Measurements from ENCODE around the gene PIF1.

GRCh38 chr15:64843991-64844390 is 18.5 kb upstream of the PIF1 start:
- TF ChIP-seq CTCF (conservative IDR thresholded peaks at IDR 0.05; ENCODE audit: low read depth, low read length) (no peak), EZH2phosphoT487 (IDR thresholded peaks at IDR 0.05; ENCODE audit: borderline replicate concordance, low read length) (no peak)
